Astrocyte of the cerebellum (primary cell): Measurements from ENCODE around the gene GCNT2.
A peak's percentile ranks its signal among the peaks of the same experiment; 100 is the strongest.
"Not testable (repeated sequence)": the region's sequence is repeated elsewhere in the genome, so short reads cannot be mapped to it uniquely, and the experiment has no call there.

Experiments used
- DNase-seq: peaks from one replicate; pipeline ENCODE4 v3.0.0-alpha.2; 2011; ENCODE audit warnings: low read depth
- H3K4me3 ChIP-seq: 2 replicates; pipeline ENCODE4 v1.5.1; 2011; ENCODE audit warnings: mild to moderate bottlenecking, low read depth, low read length, moderate library complexity
- CTCF ChIP-seq: IDR thresholded peaks from 2 replicates; pipeline ENCODE4 v1.5.1; 2012; ENCODE audit warnings: low read length, low read depth, moderate library complexity, mild to moderate bottlenecking; ENCODE audit errors: missing control alignments
- in situ Hi-C: cut with HindIII; loops from 2 replicates; pipeline ENCODE4 v1.10.0; 2017; ENCODE audit warnings: low sequenced_read_pairs

GCNT2 gene

GRCh38 chr6:10576226-10576625 is 55.1 kb downstream of the GCNT2 start:
- H3K4me3 ChIP-seq: no peak overlapping the region
- DNase-seq: no peak
- in situ Hi-C loops: loop anchor here (25.0 kb wide), 1 partner anchor 111 kb away; the partner anchor contains the start of genes C6orf52 and PAK1IP1
- no peak for TF ChIP-seq CTCF

- TF ChIP-seq CTCF: no peak
- in situ Hi-C loops: loop anchor here (25.0 kb wide), 1 partner anchor 110 kb away; the partner anchor contains the start of genes C6orf52 and PAK1IP1
- no peak for DNase-seq
- H3K4me3 ChIP-seq: no peak overlapping the region
Observed at GRCh38 chr6:10577112-10577511, 56.0 kb downstream of the GCNT2 start.

GRCh38 chr6:10578723-10579122 is 57.6 kb downstream of the GCNT2 start:
- DNase-seq: no peak
- no peak overlapping the region for H3K4me3 ChIP-seq
- in situ Hi-C loops: loop anchor here (25.0 kb wide), 1 partner anchor 109 kb away; the partner anchor contains the start of genes C6orf52 and PAK1IP1
- no peak for TF ChIP-seq CTCF

GRCh38 chr6:10579803-10580202 is 58.7 kb downstream of the GCNT2 start:
- in situ Hi-C loops: loop anchor here (25.0 kb wide), 1 partner anchor 107 kb away; the partner anchor contains the start of genes C6orf52 and PAK1IP1
- no peak for TF ChIP-seq CTCF
- H3K4me3 ChIP-seq: no peak overlapping the region
- no peak for DNase-seq

- TF ChIP-seq CTCF: no peak
- in situ Hi-C loops: loop anchor here (25.0 kb wide), 1 partner anchor 107 kb away; the partner anchor contains the start of genes C6orf52 and PAK1IP1
- no peak for DNase-seq
Observed at GRCh38 chr6:10580570-10580969, 59.4 kb downstream of the GCNT2 start.

GRCh38 chr6:10581402-10581801 is 60.3 kb downstream of the GCNT2 start:
- not testable (repeated sequence) for DNase-seq
- in situ Hi-C loops: loop anchor here (25.0 kb wide), 1 partner anchor 106 kb away; the partner anchor contains the start of genes C6orf52 and PAK1IP1

More at GRCh38 chr6:10580570-10580969, 59.4 kb downstream of the GCNT2 start:
- no peak overlapping the region for H3K4me3 ChIP-seq

GRCh38 chr6:10582774-10583508 is 61.8 kb downstream of the GCNT2 start:
- DNase-seq: peak; percentile 4
- in situ Hi-C loops: loop anchor here (25.0 kb wide), 1 partner anchor 104 kb away; the partner anchor contains the start of genes C6orf52 and PAK1IP1
- TF ChIP-seq CTCF: no peak
- no peak overlapping the region for H3K4me3 ChIP-seq

More at GRCh38 chr6:10581402-10581801, 60.3 kb downstream of the GCNT2 start:
- H3K4me3 ChIP-seq: not testable (repeated sequence)
